GM21786 (cell line): ENCODE results near the gene GABRB3.

Experiments used
- ATAC-seq: cut with Tn5 transposase; IDR thresholded peaks from one replicate; pipeline ENCODE4 v1.9.1; 2021; ENCODE audit not compliant: unreplicated experiment

The GABRB3 gene

DNA sequence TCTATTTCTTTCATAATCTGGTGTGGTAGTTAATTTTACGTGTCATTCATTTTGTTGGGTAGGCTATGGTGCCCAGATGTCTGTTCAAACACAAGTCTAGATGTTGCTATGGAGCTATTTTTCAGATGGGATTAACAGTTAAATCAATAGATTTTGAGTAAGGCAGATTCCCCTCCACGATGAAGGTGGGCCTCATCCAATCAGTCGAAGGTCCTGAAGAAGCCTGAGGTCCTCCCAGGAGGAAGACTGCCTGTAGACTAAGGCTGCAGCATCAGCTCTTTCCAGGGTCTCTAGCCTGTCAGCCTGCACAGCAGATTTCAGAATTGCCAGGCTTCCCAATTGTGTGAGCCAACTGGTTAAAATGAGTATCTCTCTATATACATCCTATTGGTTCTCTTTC lies 92.9 kb downstream of the GABRB3 start:
- ATAC-seq, result no peak

DNA sequence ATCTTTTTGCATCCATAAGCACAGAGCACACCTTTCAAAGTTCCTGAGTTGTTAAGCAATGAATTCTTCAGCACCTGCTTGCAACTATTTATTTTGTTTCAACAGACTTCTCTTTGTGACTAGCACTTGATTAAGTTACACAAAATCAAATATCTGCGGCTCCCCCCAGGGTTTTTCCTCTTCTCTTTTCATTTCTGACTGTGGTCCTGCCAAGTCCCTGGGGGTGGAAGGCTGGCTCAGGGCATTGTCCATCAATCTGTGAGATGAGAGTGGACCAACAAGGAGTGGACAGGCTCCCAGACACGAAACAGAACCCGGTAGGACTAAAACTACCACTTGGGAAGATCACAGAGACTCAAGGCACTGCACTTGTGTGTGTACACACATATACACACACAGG lies 96.8 kb downstream of the GABRB3 start:
- no peak for ATAC-seq

DNA sequence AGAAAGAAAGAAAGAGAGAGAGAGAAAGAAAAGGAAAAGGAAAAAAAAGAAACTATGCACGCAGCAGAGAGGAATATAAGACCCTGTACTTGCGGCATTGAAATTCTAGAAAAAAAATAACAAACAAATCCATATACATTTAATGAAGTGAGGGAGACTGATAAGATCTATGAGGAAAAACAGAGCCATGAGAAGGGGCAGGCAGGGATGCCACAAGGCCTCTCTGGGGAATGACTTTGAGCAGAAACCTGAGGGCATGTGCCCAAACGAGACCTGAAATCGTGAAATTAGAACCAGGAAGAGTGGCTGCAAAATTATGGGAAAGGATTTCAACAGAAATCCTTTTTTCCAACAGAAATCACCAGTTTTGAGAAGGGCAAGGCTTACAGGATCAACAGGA lies 98.4 kb downstream of the GABRB3 start:
- ATAC-seq, result no peak

DNA sequence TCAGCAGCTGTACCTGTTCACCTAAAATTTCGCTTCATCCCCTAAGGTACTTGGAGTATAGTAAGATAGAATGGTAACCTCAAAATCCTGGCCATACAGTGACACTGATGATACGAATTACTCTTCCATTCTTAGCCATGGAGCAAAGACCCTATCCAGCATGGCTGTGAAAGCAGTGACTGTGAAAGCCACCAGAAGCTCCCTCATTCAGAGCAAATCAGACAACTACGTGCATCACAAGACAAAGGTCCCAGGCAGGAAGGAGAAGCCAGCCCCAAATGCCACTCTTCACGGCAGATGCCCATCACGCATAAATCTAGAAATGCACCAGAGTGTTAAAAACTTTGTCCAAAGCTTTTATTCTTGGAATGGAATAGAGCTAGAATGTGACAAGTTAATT lies 99.4 kb downstream of the GABRB3 start:
- ATAC-seq, result no peak

DNA sequence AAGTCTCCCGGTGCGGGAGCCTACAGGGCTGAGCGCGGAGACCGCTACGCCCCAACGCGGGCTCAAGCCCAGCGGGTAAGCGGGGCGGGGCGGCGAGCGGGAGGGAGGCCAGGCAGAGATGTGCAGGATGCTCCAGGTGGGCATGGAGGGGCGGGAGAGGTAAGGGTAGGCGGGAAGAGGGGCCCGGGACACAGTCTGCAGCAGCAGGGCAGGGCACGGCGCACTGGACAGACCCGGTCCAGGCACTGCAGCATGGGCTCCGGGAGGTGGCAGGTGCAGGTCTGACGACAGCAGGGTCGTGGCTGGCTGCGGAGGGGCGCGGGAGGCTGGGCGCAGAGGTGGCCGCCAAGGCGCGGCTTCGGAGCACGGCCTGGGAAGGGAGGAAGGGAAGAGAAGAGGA lies 102.8 kb downstream of the GABRB3 start:
- ATAC-seq, result no peak

DNA sequence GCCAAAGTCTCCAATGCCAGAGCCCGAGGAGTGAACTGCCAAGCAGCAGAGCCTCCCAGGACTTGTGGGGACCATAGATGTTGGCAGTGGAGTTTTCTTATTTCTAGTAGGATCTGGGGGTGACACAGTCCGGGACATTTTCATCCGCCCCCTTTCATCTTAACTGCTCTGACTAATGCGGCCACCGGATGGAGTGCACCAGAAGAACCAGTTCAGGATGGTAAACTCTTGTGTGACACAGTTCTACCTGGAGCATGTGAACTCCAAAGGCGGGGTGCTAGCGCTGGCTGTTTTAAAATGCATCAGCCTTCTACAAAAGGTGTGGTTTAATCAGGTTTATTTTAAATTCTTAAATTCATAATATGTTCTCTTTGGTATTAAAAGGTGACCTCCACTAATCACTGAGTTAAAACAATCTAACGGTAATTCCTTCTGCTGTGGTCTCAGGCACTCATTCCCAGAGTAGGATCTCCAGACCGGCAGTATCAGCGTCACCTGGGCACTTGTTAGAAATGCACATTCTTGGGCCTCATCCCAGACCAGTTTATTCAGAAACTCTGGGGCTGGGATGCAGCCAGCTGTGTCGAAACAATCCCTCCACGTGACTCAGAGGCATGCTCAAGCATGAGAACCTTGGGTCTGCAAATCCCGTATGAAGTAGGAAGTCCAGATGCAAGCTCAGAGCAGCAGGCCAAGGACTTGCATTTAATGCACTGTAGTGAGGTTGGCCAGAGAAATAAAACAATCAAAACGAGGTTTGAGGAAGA lies 105.5 kb downstream of the GABRB3 start:
- ATAC-seq, result no peak

DNA sequence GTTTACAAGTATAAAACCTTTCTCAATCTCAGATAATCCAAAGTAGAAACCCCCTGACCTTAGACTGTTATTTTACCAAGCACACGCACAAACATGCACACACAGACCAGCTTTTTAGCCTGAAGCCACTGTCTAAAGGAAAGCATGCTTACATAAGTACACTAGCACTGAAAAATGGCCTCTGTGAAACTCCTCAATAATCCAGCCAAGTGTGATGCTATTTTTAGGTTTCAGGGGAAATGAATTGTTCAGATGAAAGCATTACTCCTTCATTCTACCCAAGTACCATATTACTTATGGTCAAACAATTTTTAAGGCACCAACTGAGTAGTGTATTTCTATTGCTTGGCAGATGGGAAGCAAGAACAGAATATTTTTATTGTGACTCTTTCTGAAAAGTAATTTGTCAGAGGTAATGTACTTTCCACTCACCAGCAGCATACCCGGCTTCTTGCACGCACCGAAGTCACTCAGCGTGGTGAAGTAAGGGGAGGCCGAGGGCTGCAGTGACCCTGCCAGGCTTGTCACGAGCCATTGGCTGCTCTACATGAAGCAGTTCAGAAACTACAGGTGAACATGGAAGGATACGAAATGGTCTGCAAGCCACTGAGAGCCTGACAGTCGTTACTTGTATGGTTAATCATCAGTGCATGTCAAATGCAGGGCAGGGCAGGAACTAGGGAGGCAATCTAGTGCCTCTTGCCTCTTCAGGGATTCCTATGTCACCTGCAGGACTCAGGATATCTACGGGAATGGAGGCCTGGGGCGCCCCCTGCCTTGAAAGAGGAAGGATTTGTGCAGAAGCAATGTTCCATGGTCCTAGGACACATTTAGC lies 106.7 kb downstream of the GABRB3 start:
- ATAC-seq, result no peak

DNA sequence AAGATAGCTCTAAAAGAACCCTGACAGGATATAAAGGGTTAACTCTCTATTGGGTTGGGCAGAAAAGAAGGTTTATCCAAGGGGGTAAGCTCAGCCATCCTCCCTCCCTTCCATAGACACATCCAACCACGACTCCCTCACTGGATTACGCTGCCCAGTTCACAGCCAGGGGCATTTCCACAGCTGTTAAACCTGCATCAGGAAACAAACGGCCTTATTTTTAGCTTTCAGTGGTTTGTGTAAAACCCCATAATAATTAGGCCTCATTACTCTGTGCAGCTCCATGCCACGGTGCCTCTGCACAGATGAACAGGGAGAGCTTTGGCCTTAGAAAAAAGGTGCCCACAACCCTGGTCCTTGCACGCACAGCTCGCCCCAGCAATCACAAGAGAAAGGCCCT lies 110.6 kb downstream of the GABRB3 start:
- ATAC-seq, result no peak

DNA sequence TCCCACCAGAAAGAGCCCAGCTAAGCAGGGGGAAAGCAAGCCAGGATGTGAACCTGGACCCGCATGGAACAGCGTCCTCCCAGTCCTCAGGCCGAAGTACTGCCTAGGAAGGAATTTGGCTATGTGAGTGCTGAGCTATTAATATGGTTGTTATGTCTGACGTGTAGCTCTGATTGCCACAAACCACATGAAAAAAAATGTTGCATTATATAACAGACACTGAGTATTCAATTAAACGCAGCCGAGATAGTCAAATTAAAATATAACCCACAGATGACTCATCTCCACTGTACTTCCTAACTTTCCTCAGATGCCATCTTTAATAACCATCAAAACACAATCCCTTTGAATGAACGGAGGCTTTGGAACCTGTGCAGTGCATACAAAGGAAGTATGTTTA lies 111.1 kb downstream of the GABRB3 start:
- no peak for ATAC-seq

DNA sequence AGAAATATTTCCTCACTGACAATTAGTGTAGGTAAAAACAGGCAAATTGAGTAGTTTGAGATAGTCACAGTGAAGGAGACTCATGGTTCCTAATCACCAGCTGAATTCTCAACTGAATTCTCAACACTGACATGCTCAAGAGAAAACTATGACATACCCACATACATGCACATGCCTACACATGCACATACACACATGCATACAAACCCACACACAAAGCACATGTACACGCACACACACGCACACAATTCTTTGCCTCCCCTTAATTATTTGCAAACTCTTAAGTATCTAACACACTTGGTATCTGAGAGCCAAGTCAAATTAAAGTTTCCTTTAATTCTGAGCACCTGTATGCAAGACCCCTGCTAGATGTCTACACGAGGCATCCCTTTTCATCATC lies 111.8 kb downstream of the GABRB3 start:
- no peak for ATAC-seq

DNA sequence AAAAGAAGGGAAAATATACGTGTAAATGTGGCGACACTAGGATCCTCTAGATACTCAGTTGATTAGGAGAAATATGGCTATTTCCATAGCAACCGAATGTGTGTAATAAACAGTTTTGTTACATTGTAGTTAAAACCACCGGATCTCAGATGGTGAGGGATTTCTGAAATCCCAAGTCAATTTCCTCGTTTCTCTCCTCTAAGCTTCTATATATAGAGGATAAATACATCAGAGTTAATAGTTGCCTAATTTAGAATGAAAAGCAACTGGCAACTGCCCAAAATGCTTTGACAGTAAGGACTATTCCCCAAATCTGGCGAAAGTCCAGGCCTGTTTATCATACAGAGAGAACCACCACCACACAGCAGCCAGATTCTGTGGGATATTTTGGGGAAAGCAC lies 112.6 kb downstream of the GABRB3 start:
- no peak for ATAC-seq

DNA sequence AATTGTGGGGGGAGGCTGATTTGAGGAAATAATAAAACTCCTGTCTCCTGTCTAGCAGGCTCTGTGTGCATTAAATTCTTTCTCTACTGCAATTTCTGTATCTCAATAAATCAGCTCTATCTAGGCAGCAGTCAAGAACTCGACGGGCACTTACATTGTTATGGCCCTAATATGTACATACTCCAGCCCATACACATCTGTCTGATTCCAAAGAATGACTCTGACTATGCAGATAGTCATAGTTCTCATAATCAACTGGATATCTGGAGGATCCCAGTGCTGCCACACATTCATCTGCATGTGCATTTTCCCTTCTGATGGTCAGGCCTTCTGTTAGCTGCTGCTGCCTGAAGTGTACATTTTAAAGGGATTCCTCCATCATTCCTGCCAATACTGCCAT lies 114.6 kb downstream of the GABRB3 start:
- no peak for ATAC-seq

DNA sequence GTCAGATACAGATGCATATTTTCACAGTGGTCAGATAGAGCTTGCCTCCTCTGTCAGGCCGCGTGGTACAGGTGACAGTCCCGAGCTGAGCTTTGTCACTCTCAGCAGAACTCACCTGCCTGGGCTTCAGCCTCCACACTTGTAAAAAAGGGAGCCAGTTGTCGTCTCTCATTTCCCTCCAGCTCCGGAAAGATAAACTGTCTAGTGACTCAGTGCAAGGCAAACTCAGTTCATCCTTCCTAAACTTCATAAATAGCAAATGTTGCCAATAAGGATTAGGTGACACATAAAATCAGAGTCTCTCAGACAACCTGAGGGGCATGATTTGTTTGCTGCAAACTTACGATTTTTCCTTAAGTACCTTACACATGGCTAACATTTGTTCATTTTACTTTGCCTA lies 116.8 kb downstream of the GABRB3 start:
- no peak for ATAC-seq

DNA sequence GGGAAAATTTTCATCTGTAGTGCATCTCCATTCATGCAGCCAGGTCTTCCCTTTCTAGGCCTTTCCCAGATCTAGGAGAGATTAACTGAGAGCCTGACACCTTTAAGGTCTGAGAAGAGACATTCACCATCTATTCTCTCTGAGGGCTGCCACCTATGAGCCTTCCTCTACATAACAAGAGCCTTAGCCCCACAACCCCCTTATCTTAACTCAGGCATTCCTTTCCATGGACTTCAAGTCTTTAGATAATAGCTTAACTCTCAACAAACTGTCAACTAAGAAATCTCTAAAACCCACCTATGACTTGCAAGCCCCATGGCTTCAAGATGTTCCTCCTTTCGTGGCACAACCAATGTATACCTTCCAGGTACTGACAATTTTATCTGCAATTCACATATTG lies 121.0 kb downstream of the GABRB3 start:
- no peak for ATAC-seq

DNA sequence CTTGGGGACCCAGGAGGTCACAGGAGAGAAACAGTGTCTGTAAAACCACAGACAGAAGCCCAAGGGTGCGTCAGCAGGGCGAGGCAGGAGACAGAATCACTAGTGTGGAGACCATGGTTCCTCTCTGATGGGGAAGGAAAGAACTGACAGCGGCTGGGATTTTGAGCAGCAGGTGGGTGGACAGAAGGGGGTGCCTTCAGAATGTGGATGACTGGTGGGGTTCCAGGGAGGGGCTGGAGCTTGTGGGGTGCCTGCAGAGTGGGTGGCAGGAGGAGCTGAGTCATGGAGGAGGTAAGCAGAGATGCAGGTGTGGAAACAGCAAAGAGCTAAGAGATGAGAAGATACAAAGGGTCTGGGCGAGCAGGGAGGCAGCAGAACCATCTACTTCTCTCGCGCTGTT lies 124.2 kb downstream of the GABRB3 start:
- ATAC-seq, result no peak

DNA sequence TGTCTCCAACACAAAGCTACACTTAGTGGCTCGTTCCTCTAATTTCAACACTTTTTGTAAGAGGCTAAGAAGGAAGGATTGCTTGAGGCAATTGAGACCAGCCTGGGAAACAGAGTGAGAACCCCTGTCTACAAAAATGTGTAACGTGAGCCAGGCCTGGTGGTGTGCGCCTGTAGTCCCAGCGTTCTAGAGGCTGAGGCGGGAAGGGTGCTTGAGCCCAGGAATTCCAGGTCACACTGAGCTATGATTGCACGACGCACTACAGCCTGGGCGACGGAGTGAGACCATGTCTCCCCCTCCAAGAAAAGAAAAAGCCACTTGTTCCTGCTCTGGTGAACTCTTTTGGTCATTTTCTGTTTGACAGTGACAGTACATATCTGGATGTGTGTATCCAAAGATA lies 127.9 kb downstream of the GABRB3 start:
- ATAC-seq, result no peak

DNA sequence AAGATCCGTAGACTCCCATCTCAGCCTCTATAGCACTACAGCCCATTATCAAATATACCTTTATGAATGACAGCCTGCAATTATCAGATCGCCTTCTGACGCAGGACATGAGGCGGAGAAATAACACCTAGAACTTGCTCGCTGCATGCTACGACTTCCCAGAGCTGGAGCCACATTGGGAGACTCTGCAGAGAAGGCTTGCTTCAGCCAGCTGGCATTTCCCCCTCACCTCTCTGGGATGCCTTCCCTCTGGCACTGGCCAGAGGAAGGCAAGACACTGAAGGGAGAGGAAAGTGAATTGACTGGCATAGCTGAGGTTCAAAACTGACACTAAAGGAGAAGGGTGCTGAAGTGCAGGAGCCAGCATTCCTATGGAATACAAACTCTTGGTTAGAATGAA lies 131.7 kb downstream of the GABRB3 start:
- no peak for ATAC-seq

DNA sequence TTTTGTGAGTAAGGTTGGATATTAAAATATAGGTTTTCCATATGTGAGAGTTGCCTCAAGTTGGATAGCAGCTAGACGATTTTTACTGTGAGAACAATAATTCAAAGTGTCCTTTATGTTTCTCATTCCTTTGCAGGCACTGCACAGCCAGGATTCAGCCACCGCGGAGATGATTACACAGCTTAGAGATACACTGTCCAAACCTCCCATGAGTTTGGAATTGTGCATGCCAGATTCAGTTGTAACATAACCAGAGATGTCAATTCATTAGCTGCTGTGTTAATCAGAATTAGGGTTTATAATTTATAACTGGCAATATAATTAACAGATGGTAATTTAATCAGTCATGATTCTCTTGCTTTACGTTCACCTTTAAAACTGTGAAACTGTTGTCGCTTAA lies 132.3 kb downstream of the GABRB3 start:
- ATAC-seq, result no peak

DNA sequence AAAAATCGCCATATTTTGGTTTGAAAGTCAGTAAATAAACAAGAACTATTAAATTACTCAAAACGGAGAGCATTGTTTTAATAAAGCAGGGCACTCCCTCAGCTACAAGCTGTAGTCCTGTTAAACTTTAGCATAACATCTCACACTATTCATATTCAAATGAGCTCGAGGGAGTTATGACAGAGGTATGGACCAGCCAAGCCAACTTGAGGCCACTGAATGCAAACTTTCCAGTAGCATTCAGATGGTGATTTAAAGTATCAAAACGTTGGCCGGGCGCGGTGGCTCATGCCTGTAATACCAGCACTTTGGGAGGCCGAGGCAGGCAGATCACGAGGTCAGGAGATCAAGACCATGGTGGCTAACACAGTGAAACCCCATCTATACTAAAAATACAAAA lies 132.9 kb downstream of the GABRB3 start:
- no peak for ATAC-seq

DNA sequence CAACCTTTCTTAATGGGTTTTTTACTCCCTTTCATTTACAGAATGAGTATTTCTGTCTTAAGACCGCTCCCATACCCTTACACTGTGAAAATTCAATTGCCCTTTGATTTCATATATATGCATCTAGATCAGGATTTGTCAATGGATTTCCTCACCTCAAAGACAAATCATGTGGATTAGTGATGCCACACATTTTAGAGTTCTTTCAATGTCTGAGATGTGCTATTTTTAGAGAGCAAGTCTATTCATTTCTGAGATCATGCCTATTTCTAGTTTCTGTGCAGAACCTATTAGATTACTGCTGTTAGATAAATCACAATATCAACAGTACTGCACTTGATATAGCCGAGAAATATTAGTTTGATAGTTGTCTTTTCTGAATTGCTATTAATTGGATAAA lies 137.3 kb downstream of the GABRB3 start:
- ATAC-seq, result no peak

DNA sequence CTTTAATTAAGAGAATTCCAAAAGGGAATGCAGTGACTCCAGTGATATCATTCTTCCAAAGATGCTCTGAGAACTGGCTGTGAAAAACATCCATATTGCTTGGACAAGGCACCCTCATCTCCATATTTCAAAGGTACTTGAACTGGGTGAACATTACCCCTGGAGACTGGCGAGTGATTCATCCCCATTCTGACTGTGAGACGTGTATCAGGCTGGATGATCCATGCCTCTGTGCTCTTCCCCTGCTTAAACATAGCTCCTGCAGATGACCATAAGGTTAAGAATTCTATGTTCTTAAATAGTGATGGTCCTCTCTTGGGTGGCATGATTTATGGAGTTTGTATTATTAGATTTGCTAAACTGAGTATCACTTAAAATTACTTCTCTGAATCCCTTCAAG lies 137.8 kb downstream of the GABRB3 start:
- no peak for ATAC-seq

DNA sequence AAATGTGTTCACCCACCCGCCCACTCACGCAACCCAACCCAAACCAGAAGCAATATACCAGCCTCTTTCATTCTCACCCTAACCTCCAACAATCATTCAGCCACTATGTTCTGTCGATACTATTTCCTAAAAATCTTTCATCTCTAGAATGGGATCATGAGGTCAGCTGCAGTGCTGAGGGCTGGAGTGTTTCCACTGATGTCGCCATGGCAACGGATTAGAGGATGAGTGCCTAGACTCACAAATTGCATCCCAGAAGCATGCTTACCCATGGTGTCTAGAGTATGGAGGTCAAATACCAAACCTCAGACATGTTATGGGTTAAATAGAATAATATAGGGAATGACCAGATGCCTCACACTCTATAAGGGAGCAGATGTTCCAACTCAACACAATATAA lies 138.5 kb downstream of the GABRB3 start:
- ATAC-seq, result no peak

DNA sequence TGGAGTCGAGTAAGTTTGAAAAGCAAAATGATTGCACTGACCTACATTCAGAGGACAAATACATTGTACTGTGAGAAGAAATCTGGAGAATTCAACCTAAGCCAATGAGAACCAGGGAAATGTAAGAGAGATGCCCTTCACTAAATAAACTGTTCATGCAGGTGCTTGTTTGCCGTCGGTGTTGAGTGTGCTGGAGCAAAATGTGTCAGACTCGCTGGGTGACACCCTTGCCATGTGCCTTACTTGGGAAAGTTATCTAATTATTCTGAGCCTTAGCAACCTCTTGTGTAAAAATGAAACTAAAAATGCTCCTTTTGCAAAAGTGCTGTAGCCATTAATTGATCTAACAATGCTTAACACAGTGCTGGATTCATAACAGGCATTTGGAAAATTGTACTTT lies 140.4 kb downstream of the GABRB3 start:
- no peak for ATAC-seq
